ENCODE data around the gene FBXO34. TPM values are rescaled to one million over a fixed set of nuclear protein-coding genes. Genes with fewer than 3 reads are reported as not detected.

The FBXO34 gene
- total and polyA plus RNA-seq, 2 of the 13 experiments (the other 11 are each of a cell fraction or from before 2014, with no cell fraction given), result 8.8 to 13.5 TPM

- no peak for TF ChIP-seq MTERF4 (CRISPR knock-in tag; IDR thresholded peaks at IDR 0.05)
- TF ChIP-seq TOE1 (CRISPR knock-in tag; IDR thresholded peaks at IDR 0.05), result peak; percentile 49; the same call in 1 of the 2 replicates
- TF ChIP-seq, protein P1, sequence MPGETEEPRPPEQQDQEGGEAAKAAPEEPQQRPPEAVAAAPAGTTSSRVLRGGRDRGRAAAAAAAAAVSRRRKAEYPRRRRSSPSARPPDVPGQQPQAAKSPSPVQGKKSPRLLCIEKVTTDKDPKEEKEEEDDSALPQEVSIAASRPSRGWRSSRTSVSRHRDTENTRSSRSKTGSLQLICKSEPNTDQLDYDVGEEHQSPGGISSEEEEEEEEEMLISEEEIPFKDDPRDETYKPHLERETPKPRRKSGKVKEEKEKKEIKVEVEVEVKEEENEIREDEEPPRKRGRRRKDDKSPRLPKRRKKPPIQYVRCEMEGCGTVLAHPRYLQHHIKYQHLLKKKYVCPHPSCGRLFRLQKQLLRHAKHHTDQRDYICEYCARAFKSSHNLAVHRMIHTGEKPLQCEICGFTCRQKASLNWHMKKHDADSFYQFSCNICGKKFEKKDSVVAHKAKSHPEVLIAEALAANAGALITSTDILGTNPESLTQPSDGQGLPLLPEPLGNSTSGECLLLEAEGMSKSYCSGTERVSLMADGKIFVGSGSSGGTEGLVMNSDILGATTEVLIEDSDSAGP (CRISPR knock-in tag; IDR thresholded peaks at IDR 0.05; ENCODE audit: borderline replicate concordance), result peak; percentile 53; the same call in 1 of the 2 replicates
- peak; percentile 71 to 87 for TF ChIP-seq POLR2A (IDR thresholded peaks at IDR 0.05; ENCODE audit: insufficient read depth in 1 of 2, low read depth in 2 of 2, low read length in 2 of 2)
- 0 out of 2 replicates have a peak, but pooled peaks have one; percentile 48 for TF ChIP-seq ZSCAN20 (CRISPR knock-in tag; IDR thresholded peaks at IDR 0.05; ENCODE audit: borderline replicate concordance)
- TF ChIP-seq JUN (CRISPR knock-in tag; IDR thresholded peaks at IDR 0.05), result peak; percentile 78; the same call in 1 of the 2 replicates
- TF ChIP-seq KLF6 (CRISPR knock-in tag; IDR thresholded peaks at IDR 0.05), result peak; percentile 56; the same call in 1 of the 2 replicates
- TF ChIP-seq GTF2F1 (IDR thresholded peaks at IDR 0.05; ENCODE audit: low read length), result no peak
- peak; percentile 66; the same call in 1 of the 2 replicates for TF ChIP-seq HDAC2 (CRISPR knock-in tag; IDR thresholded peaks at IDR 0.05)
- no peak for TF ChIP-seq PAF1 (CRISPR knock-in tag; IDR thresholded peaks at IDR 0.05)
- TF ChIP-seq HOXA3 (CRISPR knock-in tag; IDR thresholded peaks at IDR 0.05), result peak; percentile 96
- TF ChIP-seq, protein P2, sequence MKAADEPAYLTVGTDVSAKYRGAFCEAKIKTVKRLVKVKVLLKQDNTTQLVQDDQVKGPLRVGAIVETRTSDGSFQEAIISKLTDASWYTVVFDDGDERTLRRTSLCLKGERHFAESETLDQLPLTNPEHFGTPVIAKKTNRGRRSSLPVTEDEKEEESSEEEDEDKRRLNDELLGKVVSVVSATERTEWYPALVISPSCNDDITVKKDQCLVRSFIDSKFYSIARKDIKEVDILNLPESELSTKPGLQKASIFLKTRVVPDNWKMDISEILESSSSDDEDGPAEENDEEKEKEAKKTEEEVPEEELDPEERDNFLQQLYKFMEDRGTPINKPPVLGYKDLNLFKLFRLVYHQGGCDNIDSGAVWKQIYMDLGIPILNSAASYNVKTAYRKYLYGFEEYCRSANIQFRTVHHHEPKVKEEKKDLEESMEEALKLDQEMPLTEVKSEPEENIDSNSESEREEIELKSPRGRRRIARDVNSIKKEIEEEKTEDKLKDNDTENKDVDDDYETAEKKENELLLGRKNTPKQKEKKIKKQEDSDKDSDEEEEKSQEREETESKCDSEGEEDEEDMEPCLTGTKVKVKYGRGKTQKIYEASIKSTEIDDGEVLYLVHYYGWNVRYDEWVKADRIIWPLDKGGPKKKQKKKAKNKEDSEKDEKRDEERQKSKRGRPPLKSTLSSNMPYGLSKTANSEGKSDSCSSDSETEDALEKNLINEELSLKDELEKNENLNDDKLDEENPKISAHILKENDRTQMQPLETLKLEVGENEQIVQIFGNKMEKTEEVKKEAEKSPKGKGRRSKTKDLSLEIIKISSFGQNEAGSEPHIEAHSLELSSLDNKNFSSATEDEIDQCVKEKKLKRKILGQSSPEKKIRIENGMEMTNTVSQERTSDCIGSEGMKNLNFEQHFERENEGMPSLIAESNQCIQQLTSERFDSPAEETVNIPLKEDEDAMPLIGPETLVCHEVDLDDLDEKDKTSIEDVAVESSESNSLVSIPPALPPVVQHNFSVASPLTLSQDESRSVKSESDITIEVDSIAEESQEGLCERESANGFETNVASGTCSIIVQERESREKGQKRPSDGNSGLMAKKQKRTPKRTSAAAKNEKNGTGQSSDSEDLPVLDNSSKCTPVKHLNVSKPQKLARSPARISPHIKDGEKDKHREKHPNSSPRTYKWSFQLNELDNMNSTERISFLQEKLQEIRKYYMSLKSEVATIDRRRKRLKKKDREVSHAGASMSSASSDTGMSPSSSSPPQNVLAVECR (CRISPR knock-in tag; IDR thresholded peaks at IDR 0.05; ENCODE audit: borderline replicate concordance), result peak; percentile 68; the same call in 1 of the 2 replicates
- peak; percentile 85 for TF ChIP-seq RFX5 (IDR thresholded peaks at IDR 0.05; ENCODE audit: low read depth, low read length)
- TF ChIP-seq FOXK1 (CRISPR knock-in tag; IDR thresholded peaks at IDR 0.05; ENCODE audit: borderline replicate concordance, low read depth), result peak; percentile 72; the same call in 1 of the 2 replicates
- TF ChIP-seq SKI (IDR thresholded peaks at IDR 0.05; ENCODE audit: partially characterized antibody), result peak; percentile 76
- no peak for TF ChIP-seq NR1H2 (CRISPR knock-in tag; IDR thresholded peaks at IDR 0.05; ENCODE audit: borderline replicate concordance, low read depth)
- peak; percentile 43 for TF ChIP-seq TBL1XR1 (IDR thresholded peaks at IDR 0.05; ENCODE audit: borderline replicate concordance, low read length, partially characterized antibody)
- TF ChIP-seq MIXL1 (CRISPR knock-in tag; IDR thresholded peaks at IDR 0.05), result peak; percentile 65; the same call in 1 of the 2 replicates
- TF ChIP-seq KAT8 (CRISPR knock-in tag; IDR thresholded peaks at IDR 0.05), result peak; percentile 81
- no peak for TF ChIP-seq ZNF567 (CRISPR knock-in tag; IDR thresholded peaks at IDR 0.05; ENCODE audit: borderline replicate concordance)
- TF ChIP-seq, protein P3, sequence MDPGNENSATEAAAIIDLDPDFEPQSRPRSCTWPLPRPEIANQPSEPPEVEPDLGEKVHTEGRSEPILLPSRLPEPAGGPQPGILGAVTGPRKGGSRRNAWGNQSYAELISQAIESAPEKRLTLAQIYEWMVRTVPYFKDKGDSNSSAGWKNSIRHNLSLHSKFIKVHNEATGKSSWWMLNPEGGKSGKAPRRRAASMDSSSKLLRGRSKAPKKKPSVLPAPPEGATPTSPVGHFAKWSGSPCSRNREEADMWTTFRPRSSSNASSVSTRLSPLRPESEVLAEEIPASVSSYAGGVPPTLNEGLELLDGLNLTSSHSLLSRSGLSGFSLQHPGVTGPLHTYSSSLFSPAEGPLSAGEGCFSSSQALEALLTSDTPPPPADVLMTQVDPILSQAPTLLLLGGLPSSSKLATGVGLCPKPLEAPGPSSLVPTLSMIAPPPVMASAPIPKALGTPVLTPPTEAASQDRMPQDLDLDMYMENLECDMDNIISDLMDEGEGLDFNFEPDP (CRISPR knock-in tag; conservative IDR thresholded peaks at IDR 0.05), result no peak
- peak; percentile 79; the same call in 1 of the 2 replicates for TF ChIP-seq KDM3A (CRISPR knock-in tag; IDR thresholded peaks at IDR 0.05; ENCODE audit: low read depth)
Observed at GRCh38 chr14:55270832-55271571, at the start of gene FBXO34 (continued).

Measured in HepG2 (cell line).